GM21737 (cell line): ENCODE measurements around the gene GPX2.

ENCODE experiments used
- ATAC-seq: cut with Tn5 transposase; IDR thresholded peaks from one replicate; pipeline ENCODE4 v1.9.1; 2021; ENCODE audit warnings: mild to moderate bottlenecking, moderate library complexity; ENCODE audit not compliant: unreplicated experiment

The GPX2 gene

GRCh38 chr14:64960762-64961276 lies 18.3 kb upstream of the GPX2 start:
- ATAC-seq, result no peak

GRCh38 chr14:64958743-64959142 lies 16.2 kb upstream of the GPX2 start:
- ATAC-seq, result no peak

- ATAC-seq, result no peak
These were observed 15.7 kb upstream of the GPX2 start for GRCh38 chr14:64958201-64958600.

- ATAC-seq, result no peak
These were observed 14.3 kb upstream of the GPX2 start for GRCh38 chr14:64956697-64957406.

- ATAC-seq, result no peak
These were observed 12.8 kb upstream of the GPX2 start for GRCh38 chr14:64955297-64955696.

GRCh38 chr14:64954491-64955240 lies 12.1 kb upstream of the GPX2 start:
- ATAC-seq, result no peak

- ATAC-seq, result no peak
These were observed 11.1 kb upstream of the GPX2 start for GRCh38 chr14:64953661-64954060.

- no peak for ATAC-seq
These were observed 10.7 kb upstream of the GPX2 start for GRCh38 chr14:64953310-64953654.

GRCh38 chr14:64952598-64953309 lies 10.2 kb upstream of the GPX2 start:
- ATAC-seq, result no peak

- ATAC-seq, result no peak
These were observed 9.2 kb upstream of the GPX2 start for GRCh38 chr14:64951724-64952123.

GRCh38 chr14:64951291-64951690 lies 8.7 kb upstream of the GPX2 start:
- ATAC-seq, result no peak

GRCh38 chr14:64950889-64951288 lies 8.3 kb upstream of the GPX2 start:
- ATAC-seq, result no peak

GRCh38 chr14:64948612-64949210 lies 6.2 kb upstream of the GPX2 start:
- ATAC-seq, result no peak

GRCh38 chr14:64947710-64948611 lies 5.4 kb upstream of the GPX2 start:
- no peak for ATAC-seq

- ATAC-seq, result no peak
These were observed 3.9 kb upstream of the GPX2 start for GRCh38 chr14:64946310-64947045.

GRCh38 chr14:64945431-64946178 lies 3.1 kb upstream of the GPX2 start:
- no peak for ATAC-seq

GRCh38 chr14:64944861-64945260 lies 2.3 kb upstream of the GPX2 start:
- no peak for ATAC-seq

- no peak for ATAC-seq
These were observed 1.5 kb upstream of the GPX2 start for GRCh38 chr14:64944041-64944440.

GRCh38 chr14:64943556-64943955 lies 1.0 kb upstream of the GPX2 start:
- no peak for ATAC-seq
